NAMALWA (cell line): Measurements from ENCODE around the gene KRTAP12-4.
"Not testable (repeated sequence)": the region's sequence is repeated elsewhere in the genome, so short reads cannot be mapped to it uniquely, and the experiment has no call there.

Experiments
- DNase-seq: peaks from one replicate; pipeline ENCODE4 v3.0.0-alpha.2; 2015; ENCODE audit warnings: low spot score

The KRTAP12-4 gene

GRCh38 chr21:44686843-44687561 is 32.5 kb upstream of the KRTAP12-4 start:
- DNase-seq, result no peak

- DNase-seq, result no peak
These were observed 31.7 kb upstream of the KRTAP12-4 start for GRCh38 chr21:44686000-44686781.

GRCh38 chr21:44685050-44685449 is 30.6 kb upstream of the KRTAP12-4 start:
- not testable (repeated sequence) for DNase-seq

- no peak for DNase-seq
These were observed 30.0 kb upstream of the KRTAP12-4 start for GRCh38 chr21:44684483-44684882.

GRCh38 chr21:44684077-44684476 is 29.6 kb upstream of the KRTAP12-4 start:
- no peak for DNase-seq

GRCh38 chr21:44682580-44683151 is 28.2 kb upstream of the KRTAP12-4 start:
- DNase-seq, result no peak

GRCh38 chr21:44681861-44682579 is 27.6 kb upstream of the KRTAP12-4 start, which contains the start of gene KRTAP12-1:
KRTAP12-1 (minus strand) TSS chr21:44682163; CDS start chr21:44682123, 40 bp downstream.
- no peak for DNase-seq

GRCh38 chr21:44681152-44681551 is 26.7 kb upstream of the KRTAP12-4 start:
- DNase-seq, result no peak

- no peak for DNase-seq
These were observed 23.4 kb upstream of the KRTAP12-4 start for GRCh38 chr21:44677881-44678280.

GRCh38 chr21:44671911-44672310 is 17.5 kb upstream of the KRTAP12-4 start:
- DNase-seq, result no peak

- DNase-seq, result no peak
These were observed 16.4 kb upstream of the KRTAP12-4 start for GRCh38 chr21:44670642-44671432.

- DNase-seq, result no peak
These were observed 13.2 kb upstream of the KRTAP12-4 start for GRCh38 chr21:44667612-44668011.

GRCh38 chr21:44666401-44667320 is 12.2 kb upstream of the KRTAP12-4 start, which contains the start of gene KRTAP12-2:
KRTAP12-2 (minus strand) TSS chr21:44666927; CDS start chr21:44666886, 41 bp downstream.
- DNase-seq, result no peak

GRCh38 chr21:44664691-44665090 is 10.2 kb upstream of the KRTAP12-4 start:
- no peak for DNase-seq

- not testable (repeated sequence) for DNase-seq
These were observed 7.1 kb upstream of the KRTAP12-4 start for GRCh38 chr21:44661567-44661966.

- no peak for DNase-seq
These were observed 4.6 kb upstream of the KRTAP12-4 start for GRCh38 chr21:44658913-44659595.

GRCh38 chr21:44658541-44658910 is 4.1 kb upstream of the KRTAP12-4 start:
- no peak for DNase-seq

GRCh38 chr21:44657635-44658540 is 3.4 kb upstream of the KRTAP12-4 start, which contains the start of gene KRTAP12-3:
KRTAP12-3 (plus strand) TSS chr21:44657932; CDS start chr21:44657980, 48 bp downstream.
- DNase-seq, result no peak
